ENCODE data around the gene CLSTN2.

Gene CLSTN2

DNA sequence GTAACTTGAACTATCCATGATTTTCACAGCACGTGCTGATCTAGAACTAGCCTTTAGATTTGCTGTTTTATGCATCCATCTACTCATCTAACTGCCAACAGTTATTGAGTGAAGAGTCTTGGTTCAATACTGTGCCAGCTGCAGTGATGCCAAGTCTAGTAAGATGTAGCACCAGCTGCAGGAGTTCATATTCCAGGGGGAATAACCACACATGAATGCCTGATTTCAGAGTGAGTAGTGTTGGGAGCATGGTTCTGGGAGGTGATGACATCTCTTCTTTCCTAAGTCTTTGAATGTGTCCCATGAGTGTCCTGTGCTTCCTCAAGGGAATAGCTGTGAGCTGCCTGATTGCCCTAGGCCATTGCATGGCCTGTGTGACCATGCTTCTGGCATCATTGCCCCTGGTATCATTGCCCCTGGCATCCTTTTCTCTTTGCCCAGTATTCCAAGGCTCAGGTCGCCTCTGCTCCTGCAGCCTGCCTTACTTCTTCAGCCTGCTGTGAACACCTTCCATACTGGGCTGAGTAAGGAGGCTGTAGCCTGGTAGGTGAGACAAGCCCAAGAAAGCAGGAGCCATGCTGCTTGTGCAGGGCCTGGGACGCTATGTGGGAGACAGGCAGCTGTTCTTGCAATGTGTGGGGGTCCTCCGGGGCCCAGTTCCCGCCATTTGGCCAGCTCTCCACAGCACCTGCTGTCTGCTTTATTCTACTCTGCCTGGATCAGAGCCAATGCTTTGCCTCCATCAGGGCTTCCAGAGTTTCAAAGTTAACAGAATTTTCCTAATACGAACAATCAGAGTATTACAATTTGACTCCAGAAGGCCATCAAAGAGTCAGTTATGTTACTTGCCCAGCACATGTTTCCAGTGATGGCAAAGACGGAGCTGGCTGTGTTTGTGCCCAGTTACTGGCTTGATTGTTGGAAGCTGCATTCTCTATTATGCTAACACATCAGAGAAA is 73.2 kb downstream of the CLSTN2 start:
- no peak for DNase-seq

DNA sequence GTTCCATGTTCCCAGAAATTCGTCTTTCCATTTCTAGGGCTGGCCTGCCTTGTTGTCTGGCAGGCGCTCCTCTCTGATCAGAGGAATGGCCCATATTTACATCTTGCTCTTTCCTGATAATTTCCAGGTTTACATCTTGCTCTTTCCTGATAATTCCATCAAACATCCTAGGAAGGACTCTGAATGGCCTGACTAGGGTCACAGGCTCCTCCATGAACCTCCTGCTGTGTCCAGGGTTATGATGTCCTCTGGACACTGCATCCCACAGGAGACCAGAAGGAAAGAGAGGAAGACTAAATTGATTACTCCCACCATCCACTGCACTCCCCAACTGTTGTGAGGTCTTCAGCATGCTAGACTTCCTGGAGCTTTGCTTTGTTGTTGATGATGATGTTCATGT is 75.4 kb downstream of the CLSTN2 start:
- DNase-seq, result no peak

DNA sequence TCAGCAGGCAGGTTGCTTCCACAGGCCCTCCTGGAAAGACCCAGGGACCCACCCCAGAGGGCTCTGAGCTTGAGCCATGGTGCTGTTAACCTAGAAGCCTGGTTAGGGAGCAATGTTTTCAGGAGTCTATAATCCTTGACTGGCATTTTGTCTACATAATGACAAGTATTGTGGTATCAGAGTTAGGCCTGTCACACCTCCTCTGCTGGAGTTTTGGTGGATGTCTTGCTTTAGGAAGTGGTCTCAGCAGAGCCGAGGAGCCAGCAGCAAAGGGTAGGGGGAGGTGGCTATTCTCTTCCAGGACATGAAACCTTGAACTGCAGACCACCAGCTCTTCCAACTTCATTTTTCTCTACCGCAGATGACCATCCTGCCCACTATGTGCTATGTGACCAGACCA is 76.1 kb downstream of the CLSTN2 start:
- DNase-seq, result no peak

DNA sequence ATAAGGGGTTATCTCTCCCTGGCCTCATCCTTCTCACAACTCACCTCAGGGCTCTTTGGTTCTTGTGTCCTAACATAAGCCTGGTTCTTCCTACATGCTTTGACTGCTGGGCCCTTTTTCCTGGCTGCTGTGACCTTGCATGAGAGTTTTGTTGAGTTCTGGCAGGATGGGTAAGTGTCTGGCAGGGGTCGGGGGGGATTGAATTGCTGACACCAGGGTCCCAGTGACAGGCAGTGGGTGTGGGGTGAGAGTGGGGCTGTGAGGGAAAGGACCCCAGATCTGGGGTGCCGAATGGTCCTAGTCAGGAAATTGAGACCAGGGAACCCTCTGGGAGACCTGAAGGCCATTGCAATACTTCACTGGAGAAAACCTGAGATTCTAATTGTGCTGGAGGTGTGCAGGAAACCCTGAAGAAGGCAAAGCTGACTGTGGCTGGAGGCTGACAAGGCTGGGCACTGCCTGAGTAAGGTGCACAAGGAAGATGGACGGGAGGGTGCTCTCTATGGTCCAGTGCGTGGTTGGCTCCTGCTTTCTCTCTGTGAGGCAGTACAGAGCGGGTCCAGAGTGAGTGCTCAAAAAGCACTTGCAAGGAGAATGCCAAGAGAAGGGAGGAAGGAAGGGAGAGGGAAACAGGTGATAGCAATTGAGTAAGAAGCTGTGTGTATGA is 76.8 kb downstream of the CLSTN2 start:
- no peak for DNase-seq

DNA sequence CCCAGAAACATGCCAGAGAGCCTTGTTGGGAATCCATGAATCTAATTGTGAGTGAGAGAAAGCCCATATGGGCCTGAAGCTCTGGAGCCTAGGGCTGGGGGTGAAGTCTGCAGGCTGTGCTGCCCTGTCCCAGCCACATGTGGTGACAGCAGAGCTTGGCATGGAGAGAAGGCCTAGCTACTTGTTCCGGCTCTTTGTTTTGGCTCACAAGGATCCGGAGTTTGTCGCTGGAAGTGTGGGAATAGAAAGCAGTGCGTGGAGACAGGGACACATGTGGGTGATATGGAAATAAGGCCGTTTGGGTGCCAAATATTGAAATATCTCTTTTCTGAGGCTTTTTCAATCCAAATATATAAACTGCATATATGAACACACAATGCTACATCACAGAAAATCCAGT is 78.2 kb downstream of the CLSTN2 start:
- DNase-seq, result no peak

DNA sequence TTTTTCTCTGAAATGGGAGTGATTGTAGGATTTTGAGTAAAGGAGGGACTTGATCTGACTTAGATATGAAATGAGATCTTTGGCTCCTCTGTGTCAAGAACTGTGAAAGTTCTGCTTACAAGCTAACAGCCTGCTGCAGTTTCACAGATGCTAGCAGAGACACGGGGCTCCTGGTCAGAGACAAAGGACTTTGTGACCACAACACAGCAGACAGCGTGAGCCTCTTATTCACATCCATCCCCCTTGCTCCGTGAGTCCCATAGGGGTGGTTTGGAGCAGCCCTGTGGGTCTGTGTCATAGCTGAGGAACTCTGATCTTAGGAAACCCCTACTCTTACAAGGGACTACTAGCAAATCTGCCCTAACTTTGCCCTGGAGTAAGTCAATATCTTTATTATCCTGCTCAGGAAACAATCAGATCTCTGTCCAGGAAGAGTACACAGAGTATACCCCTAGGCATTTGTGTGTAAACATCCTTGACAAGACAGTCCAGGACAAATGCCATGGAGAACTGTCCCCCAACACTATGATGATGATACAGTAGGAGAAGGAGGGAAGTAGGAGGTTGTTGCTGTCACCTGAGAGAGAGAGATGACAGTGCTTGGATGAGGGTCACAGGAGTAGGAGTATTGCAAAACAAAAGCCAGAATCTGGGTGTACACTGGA is 80.0 kb downstream of the CLSTN2 start:
- no peak for DNase-seq

DNA sequence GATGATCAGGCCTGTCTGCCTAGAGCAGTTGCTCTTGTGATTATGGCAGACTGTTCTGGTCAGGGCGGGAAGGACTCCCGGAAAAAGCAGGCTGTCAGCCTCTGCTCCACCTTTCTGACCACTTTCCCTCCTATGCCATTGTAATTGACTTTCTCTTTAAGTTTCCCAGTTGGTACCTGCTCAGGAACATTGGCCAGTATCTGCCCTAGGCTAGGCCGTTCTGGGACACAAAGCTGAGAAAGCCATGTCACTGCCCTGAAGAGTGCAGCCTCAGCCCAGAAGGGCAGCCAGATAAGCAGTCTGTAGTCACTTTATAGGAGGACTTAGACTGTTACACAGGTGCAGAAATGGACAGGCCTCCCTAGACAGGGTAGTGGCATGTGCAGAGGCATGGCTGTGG is 80.8 kb downstream of the CLSTN2 start:
- DNase-seq, result no peak

DNA sequence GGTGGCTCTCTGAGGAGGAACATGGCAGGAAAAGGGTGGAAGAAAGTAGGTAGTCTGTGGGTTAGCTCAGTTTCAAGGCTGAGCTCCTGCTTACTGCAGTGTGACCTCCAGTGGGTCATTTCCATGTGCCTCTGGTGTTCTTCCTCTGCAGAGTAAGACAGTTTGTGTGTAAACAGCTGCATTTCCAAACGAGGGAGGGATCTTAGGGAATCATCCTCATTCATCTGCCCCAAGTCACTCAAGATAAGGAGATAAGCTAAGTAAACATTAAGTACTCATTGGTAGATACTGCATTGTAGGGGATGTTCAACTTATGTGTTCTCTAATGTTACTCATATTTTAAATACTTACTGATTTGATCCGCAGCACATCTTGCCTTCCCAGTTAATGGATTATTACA is 83.6 kb downstream of the CLSTN2 start:
- no peak for DNase-seq

DNA sequence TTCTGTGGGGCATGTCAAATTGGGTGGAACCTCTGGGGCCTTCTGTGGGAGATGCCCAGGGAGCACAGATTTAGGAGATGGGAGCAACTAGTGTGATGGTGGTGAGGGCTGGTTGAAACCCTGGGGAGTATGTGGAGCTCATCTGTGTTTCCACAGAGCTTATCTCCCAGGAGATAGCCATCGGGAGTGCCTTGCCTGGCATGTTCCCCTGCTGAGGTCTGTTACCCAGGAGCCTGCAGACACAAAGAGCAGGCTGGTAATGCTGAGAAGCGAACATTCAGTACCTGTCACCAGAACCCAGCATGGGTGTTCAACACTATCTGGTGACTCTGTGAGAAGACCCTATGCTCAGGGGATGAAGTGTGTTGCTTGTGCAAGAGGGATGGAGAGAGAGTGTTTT is 85.0 kb downstream of the CLSTN2 start:
- no peak for DNase-seq

DNA sequence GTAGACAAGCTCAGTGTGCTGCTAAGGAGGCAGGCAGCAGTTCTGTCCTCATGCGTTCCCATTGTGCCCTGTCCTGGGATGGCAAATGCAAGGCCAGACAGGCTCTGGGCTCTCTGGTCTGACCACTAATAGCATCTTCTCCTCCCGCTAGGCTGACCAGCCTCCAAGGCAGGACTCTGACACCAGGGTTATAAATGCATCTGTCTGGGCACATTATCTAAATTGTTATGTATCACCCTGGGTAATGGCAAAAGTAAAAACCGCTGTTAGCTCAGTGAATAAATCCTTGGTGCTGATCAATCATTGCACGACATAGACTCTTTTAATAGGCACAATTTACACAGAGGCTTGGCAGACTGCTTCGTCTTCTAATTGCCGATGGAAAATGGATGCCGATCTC is 85.6 kb downstream of the CLSTN2 start:
- no peak for DNase-seq

DNA sequence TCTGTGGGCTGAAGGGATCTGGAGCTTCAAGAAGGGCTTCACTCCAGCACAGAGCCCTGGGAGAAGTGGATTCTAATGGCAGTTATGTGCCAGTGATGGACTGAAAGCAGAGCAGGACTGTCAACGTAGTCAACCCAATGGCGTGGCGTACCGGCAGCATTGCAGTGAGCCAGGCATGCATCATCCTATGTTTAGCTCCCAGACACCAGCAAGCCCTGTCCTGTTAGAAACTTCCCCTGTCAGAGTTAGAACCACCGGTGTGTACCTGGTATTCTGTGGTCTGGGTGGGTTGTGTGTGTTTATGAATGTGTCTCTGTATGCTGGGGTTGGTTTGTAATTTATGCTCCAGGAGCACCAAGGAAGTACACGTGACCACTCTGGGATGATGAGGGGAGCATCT is 86.3 kb downstream of the CLSTN2 start:
- DNase-seq, result no peak

DNA sequence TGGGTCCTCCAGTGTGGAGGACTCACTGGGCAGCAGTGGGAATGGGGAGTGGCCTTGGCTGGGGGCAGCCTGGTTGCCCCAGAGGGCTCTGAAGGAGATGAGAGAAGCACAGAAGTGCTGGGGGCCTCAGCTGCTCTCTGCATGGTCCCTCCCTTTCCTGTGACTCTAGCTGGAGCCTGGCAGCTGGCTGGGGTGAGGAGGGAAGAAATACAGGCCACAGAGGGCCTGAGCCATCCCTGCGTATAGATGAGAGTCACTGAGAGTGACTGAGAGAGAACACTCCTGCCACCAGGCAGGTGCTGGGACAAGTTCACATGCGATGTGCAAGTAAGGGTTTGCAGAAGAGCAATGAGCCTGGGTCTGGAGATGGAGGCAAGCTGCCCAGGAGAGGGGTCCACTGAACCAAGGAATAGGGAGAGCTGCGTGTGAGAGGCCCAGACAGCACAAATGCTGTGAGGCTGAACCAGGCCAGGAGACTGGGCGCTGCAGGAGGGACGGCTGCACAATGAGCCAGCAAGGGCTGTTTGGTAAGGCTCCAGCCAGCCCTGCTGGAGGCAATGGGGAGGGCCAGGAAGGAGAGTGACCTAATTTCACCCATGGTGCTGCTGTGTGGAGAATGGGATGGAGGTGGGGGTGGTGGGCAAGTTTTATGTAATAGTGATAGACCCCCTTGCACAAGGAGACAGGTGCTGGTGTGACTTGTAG is 87.2 kb downstream of the CLSTN2 start:
- DNase-seq, result no peak

DNA sequence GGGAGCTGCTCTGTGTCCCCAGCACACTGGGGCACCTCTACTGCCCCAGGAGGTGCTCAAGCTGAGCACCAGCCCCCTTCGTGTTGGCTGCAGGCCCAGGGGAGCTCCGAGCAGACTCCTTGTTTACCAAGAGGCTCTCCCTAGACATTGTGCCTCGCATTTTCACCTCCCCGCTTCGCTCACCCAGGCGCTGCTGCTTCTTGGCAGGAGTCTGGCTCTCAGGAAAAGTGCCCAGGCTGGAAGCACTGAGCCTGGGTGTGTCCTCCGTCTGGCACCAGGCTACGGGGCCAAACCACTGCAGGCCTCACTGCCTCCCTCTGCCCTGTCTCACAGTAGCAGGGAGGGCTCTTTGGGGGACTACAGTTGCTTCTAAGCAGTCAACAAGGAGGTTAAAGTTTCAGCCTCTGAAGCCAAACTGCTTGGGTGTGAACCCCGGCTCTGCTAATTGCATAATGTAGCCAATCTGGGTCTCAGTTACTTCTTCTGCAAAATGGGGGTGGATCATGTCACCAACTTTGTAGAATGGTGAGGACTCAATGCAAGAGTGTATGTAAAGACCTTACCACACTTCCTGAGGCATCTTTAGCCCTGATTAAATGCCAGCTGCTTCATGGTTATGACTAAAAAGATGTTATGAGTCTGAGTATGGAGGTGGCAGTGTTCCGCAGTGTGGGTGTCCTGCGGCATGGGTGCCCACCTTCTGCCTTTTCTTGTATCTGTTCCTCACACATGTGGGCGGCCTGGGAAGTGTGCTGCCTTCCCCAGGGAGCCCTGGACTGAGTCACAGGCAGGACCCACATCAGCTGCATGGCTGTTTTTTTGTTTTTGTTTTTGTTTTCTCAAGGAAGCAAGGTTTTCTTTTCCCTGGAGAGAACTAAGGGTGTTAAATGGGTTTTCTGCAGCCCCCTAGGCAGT is 88.9 kb downstream of the CLSTN2 start:
- DNase-seq, result no peak

DNA sequence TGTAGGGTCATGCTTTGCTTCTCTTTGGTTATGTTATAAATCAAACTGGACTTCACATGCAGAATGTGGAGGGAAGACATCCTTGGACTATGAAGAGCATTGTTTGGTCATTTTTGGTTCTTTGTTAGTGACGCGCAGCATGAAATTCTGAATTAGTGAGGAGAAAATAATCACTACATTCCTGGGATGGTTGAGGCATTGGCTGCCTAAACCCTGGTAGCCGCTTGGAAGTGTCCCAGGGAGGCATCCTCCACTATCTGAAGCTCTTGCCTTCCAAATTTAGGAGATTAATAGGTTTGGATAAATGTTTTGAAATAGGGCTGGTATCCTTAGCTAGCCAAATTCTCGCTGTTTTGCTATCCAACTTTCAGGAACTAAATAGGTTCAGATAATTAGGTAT is 96.2 kb downstream of the CLSTN2 start:
- DNase-seq, result no peak

DNA sequence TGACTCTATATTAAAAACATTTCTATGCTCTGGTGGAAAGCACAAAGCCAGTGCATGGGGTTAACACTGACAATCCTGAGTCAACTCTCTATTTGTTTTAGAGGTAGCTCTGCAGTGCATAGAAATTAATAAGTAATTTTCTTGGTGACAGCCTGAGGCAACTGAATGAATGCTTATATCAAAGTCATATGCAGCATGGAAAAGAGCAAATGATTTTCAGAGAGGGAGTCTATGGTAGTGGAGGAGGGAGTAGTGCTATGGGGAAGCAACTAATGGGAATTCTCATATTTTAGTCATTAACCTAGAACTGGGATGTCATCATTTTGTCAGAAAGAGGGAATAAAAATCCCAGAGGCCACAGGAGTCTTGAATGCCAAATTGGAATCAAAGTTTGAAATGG is 99.1 kb downstream of the CLSTN2 start:
- DNase-seq, result no peak

DNA sequence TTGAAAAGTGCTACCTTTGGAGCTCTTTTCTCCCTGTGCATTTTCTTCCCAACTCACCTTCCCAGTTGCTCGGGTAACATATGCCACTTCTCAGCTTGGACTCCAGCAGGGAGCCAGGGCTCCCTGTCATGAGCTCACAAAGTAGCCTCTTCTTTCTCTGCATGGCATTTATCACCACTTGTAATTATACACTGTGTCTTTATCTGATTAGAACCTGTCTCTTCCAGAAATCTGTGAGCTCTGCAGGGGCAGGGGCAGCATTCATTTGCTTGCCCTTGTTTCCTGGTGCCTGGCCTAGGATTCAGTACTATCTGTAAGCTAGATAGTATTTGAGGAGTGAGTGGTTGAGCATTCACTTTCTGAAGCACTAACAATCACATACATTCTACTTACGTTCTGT is 100.9 kb downstream of the CLSTN2 start:
- no peak for DNase-seq

DNA sequence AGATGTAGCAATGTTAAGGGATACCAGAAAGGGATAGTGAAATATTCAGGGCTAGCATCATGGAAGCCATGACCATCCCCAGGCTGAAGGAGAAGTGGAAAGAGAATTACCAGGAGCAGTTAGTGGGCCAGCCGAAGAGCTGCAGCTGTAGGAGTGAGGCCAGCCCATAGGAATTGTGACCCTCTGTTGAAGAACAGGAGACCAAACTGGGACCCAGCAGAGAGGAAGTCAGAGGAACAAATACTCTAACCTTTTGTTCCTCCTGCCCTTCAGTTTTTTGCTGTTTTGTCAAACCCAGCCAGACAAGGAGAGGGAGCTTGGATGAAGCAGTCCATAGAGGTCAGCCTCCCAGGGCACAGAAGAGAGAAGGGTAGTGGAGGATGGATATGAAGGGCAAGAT is 115.4 kb downstream of the CLSTN2 start:
- no peak for DNase-seq

DNA sequence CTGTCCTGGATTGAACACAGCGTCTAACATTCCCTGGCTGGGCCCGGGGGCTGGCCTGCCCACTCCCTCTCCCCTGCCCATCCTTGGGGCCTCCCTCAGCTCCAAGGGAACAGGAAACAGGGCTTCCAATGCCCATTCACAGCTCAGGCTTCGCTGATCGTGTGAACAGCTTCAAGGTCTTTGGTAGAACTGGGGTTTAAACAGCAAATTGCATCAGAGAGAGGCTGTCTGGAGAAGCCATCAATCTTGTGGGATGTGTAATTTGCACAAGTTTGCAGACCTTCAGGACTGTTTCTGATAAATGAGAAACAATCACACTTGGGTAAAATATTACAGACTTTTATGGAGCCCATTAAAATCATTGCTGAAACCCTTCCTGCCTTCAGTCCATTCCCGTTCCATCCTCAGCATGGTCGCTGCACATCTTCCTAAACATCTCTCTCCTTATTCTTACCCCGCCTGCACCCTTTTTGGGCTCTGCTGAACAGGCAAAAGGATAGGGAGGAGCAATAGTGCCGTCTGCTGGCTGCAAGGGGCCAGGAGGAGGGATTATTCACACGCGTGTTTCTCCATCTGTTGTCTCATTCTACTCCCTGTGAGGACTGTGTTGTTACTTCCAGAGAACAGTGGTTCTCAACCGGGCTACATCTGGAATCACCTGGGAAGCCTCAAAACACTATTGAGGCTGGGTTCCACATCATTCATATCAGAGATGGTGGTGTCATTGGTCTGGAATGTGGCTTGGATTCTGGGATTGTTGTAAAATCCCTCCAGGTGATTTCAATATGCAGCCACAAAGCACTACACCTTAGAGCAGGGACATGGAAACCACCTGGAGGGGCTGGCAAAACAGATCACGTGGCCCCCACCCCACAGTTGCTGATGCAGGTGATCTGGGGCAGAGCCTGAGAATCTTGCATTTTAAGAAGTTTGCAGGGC is 116.3 kb downstream of the CLSTN2 start:
- no peak for DNase-seq

DNA sequence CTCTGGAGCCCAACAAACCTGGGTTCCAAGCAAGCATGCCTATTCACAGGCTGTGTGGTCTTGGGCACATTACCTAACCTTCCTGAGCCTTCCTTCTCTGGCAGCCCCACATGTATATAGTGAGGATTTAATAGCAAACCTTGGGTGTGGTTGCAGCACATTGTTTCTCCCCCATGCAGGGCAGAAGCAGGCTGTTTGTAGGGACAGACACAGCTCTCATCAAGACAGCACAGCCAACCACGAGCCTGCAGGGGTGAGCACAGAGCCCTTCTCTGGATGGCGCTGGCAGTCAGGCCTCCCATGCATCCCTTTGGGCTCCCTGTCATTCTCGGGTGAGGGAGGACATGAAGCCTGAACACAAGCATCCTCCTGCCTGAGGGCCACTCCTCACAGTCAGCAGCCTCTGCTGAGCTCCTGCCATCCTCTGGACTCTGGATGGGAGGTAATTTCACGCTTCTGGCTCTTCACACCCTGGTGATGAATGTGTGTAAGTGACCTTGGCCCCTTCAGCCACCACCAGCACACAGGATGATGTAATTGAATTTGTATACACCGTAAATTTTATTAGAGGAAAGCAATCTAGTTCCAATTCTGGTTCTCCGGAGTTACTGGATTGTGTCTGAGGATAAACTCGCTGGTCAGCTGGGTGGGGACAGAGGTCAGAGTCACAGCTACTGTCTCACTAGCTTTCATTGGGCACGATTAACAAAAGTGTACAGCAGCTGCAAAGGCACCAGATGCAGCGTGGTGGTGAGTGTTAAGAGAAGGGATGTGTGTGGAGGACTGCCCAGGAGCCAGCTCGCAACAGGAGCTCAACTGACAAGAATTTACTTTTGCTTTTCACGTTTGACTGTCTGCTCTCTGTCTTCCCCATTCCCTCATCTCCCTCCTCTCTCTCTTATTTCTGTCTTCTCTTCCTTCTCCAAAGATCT is 118.1 kb downstream of the CLSTN2 start:
- no peak for DNase-seq

DNA sequence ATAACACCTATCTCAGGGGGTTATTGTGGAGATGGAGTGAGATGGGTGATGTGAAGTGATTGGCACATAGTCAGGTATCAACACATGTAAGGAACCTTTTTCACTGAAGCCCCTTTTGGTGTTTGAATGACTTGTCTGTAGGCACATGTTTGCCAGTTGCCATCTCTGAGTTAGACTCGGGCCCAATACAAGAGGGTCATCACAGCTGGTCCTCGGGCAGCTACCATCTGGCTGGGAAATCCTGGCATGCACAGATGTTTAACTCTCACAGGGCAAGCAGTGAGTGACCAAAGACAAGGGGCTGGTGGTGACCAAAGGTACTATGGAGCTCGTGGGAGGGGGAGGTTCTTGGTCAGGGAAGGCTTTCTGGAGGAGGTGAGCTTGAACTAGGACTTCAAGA is 118.8 kb downstream of the CLSTN2 start:
- DNase-seq, result no peak

Data from SW 1271 (cell line).